ENCODE results near the gene DLEC1.

The DLEC1 gene

DNA sequence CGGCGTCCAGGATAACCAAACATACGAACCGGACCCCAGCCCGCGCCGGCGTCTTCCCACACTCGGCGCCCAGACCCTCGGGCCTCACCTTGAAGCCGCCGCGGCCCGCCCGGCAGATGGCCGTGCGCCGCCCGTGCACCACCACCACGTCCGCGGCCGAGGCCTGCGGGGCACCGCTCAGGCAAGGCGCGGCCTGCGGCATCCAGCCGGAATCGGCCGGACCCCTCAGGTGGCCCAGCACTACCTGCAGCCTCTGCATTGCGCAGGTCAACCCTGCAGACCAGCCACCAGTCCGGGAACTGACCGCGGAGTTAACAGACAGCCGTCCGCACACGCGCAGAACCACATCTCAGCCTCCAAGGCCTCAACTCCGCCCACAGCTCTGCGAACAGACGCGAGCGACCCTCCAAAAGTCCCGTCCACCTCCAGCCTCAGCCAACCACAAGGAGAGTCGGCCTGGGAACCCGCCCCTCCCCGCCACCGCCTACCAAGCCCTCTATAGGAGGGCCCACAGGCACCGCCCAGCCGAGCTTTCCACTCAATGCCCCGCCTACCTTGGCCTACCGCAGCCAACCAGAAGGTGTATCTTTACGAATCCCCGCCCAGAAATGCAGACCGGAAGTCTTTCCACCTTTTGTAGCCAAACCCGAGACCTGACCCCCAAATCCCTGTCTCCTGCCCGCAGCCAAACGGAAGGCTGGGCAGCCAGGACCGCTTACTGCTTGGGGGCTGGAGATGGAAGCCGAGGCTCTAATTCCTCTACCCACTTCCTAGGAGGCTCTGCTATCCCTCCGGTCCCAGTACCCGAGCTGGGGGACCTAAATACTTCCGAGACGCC, 98.0 kb downstream of the DLEC1 start, which contains the start of gene ACAA1:
ACAA1 (minus strand) TSS at position 351 of the 838 bp plus-strand sequence; CDS start at position 259, 92 bp downstream.
- DNase-seq (ENCODE audit: low read depth) = peak; percentile 97

- no peak for DNase-seq (ENCODE audit: low read depth)
These were observed 98.8 kb downstream of the DLEC1 start for GRCh38 chr3:38137615-38138348.

DNA sequence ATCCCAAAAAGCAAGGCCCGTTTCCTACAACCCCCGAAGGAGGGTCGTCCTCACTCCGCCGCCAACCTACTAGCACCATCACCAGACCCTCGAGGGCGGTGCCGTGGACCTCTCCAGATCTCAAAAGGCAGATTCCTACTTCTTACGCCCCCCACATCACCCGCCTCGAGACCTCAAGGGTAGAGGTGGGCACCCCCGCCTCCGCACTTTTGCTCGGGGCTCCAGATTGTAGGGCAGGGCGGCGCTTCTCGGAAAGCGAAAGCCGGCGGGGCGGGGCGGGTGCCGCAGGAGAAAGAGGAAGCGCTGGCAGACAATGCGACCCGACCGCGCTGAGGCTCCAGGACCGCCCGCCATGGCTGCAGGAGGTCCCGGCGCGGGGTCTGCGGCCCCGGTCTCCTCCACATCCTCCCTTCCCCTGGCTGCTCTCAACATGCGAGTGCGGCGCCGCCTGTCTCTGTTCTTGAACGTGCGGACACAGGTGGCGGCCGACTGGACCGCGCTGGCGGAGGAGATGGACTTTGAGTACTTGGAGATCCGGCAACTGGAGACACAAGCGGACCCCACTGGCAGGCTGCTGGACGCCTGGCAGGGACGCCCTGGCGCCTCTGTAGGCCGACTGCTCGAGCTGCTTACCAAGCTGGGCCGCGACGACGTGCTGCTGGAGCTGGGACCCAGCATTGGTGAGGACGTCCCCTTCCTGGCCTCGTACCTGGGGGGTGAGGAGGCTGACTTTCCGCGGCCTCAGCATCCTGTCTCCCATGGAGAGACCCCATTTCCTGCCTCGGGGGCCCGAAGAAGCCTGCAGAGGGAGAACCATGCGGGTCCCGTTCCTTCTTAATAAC, 99.6 kb downstream of the DLEC1 start, which contains the start of gene MYD88:
MYD88 (plus strand) TSS at position 313 of the 842 bp plus-strand sequence; CDS start at position 353, 40 bp downstream.
- peak; percentile 76 for DNase-seq (ENCODE audit: low read depth)

DNA sequence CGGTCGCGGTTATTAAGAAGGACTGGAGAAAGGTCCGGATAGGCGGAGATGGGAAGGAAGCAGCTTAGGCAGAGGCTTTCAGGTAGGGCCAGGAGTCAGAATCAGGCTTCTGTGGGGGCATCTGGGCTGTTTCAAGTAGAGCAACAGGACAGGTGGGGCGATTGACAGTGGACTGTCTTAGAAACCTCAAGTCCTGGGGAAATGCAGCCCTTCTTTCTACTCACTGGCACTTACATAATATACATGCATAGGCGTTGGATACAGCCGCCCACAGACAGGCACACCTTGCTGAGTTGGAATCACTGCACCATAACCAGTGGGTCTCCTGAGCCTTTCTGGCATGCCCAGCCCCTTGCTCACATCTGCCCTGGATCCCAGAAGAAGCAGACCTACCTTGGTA, 100.2 kb downstream of the DLEC1 start:
- no peak for DNase-seq (ENCODE audit: low read depth)

GRCh38 chr3:38139652-38140051, 100.6 kb downstream of the DLEC1 start:
- no peak for DNase-seq (ENCODE audit: low read depth)

- DNase-seq (ENCODE audit: low read depth) = no peak
These were observed 101.5 kb downstream of the DLEC1 start for GRCh38 chr3:38140326-38141172.

- no peak for DNase-seq (ENCODE audit: low read depth)
These were observed 102.4 kb downstream of the DLEC1 start for GRCh38 chr3:38141173-38141951.

DNA sequence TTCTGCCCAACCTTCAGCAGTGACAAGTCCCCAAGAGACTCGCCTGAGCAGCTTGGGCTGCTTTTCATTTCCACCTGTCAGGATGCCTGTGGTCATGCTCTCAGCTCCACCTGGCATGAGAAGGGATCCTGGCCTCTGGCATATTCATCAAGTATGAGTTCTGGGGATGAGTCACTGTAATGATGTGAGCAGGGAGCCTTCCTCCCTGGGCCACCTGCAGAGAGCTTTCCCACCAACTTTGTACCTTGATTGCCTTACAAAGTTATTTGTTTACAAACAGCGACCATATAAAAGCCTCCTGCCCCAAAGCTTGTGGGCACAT, 102.9 kb downstream of the DLEC1 start:
- no peak for DNase-seq (ENCODE audit: low read depth)

DNA sequence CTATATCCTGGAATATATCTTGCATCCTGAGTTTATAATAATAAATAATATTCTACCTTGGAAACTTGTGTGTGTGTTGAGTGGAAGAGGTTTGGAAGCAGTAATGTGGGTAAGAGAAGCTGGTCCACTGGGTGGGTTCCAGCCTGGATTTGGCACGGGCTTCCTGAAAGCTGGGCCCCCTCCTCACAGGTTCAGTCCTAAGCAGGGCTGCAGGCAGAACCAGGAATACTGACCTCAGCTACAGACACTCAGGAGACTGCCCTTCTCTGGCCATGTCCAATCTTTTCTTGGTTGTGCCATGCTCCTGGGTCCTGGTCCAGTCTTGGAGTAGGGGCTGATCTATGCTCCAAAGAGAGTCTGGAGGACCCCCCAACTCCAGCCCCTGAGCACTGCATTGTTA, 104.0 kb downstream of the DLEC1 start:
- no peak for DNase-seq (ENCODE audit: low read depth)

- DNase-seq (ENCODE audit: low read depth) = no peak
These were observed 104.5 kb downstream of the DLEC1 start for GRCh38 chr3:38143511-38143910.

DNA sequence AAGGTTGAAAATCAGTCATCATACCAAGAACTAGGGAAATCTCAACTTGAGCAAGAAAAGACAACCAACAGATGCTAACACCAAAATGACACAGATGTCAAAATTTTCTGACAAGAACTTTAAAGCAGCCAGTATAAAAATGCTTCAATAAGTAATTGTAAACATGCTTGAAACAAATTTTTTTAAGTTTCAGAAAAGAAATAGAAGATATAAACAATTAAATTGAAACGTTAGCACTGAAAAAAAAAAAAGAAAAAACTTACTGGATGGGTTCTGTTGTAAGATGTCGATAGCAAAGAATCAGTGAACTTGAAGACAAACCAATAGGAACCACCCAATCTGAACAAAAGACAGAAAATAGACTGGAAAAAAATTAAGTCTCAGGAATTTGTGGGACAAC, 107.5 kb downstream of the DLEC1 start:
- no peak for DNase-seq (ENCODE audit: low read depth)

- no peak for DNase-seq (ENCODE audit: low read depth)
These were observed 108.4 kb downstream of the DLEC1 start for GRCh38 chr3:38147421-38147820.

GRCh38 chr3:38148311-38148882, 109.4 kb downstream of the DLEC1 start:
- DNase-seq (ENCODE audit: low read depth) = no peak

GRCh38 chr3:38149708-38150107, 110.7 kb downstream of the DLEC1 start:
- no peak for DNase-seq (ENCODE audit: low read depth)

DNA sequence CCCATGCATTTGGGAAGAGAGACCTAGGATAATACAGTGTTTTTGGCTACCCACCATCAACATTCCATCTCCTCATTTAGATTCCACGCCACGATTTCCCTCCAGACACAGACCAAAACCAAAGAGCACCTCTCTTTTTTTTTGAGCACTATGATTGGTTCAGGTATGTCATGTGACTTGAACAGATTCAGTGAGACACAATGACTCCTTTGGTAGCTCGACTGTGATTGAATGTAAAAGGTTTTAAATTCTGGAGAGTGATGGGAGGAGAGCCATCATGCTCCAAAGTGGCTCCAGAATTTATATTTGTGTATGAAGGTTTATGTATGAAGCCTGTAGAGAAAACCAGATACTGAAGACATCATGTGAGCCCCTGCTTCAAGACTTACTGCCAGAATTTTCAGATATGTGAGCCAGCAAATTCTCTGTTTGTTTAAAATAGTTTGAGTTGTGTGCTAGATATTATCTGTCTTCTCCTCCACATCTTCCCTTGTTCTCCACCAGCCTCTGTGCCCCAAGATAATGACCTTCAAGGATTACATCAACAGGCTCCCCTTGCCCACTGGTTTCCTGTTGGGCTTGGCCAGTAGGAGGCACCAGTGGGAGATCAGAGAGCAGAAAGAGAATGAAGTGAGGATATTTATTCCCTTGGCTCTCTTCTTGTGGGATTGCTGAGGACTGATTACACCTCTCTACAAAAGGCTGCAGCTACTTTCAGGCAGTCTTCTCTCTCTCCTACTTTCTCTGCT, 111.9 kb downstream of the DLEC1 start:
- DNase-seq (ENCODE audit: low read depth) = no peak

GRCh38 chr3:38151667-38152265, 112.8 kb downstream of the DLEC1 start:
- no peak for DNase-seq (ENCODE audit: low read depth)

- no peak for DNase-seq (ENCODE audit: low read depth)
These were observed 113.6 kb downstream of the DLEC1 start for GRCh38 chr3:38152609-38153008.

DNA sequence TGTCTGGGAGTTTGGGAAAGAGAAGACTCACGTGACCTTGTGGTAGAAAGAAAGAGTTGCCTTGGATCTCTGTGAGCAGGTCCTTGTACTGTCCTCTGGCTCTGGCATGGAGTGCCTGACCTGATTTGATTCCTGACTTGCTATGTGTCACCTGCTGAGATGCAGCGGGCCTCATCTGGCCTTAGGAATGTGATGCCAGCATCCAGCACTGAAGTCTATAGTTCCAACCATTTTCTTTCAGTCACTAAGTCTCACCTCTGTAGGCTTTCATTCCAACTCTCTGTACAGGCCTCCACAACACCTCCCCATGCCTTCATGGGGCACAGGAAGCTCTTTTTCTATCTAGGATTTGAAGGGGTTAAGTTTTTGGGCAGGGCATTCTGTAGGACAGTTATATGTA, 114.2 kb downstream of the DLEC1 start:
- DNase-seq (ENCODE audit: low read depth) = no peak

DNA sequence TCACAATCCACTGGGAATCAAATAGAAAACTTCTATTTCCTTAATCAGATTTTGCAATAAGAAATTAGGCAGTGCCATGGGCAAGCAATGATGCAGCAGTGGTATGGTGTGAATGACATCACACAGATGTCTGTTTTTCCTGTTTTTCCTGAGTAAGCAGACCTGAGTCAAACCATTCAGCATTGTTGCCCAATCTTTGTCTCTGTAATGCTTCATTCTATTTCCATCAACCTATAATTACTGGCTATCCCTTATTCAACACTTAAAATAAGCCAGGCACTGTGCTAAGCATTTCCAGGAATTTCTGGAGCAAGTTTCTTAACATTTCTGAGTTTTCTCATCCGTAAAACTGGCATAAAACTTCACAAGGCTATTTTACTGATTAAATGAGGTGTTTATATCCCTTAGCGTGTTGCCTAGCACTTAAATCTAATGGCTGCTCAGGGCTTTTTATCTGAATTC, 115.1 kb downstream of the DLEC1 start:
- no peak for DNase-seq (ENCODE audit: low read depth)
